Brain pericyte (primary cell): Measurements from ENCODE around the gene RPL32.
A peak's percentile ranks its signal among the peaks of the same experiment; 100 is the strongest.
"Not testable (repeated sequence)": the region's sequence is repeated elsewhere in the genome, so short reads cannot be mapped to it uniquely, and the experiment has no call there.

Source experiments
- DNase-seq: peaks from one replicate; pipeline ENCODE4 v3.0.0-alpha.2; 2012; ENCODE audit warnings: low read depth, low spot score

Gene RPL32

DNA sequence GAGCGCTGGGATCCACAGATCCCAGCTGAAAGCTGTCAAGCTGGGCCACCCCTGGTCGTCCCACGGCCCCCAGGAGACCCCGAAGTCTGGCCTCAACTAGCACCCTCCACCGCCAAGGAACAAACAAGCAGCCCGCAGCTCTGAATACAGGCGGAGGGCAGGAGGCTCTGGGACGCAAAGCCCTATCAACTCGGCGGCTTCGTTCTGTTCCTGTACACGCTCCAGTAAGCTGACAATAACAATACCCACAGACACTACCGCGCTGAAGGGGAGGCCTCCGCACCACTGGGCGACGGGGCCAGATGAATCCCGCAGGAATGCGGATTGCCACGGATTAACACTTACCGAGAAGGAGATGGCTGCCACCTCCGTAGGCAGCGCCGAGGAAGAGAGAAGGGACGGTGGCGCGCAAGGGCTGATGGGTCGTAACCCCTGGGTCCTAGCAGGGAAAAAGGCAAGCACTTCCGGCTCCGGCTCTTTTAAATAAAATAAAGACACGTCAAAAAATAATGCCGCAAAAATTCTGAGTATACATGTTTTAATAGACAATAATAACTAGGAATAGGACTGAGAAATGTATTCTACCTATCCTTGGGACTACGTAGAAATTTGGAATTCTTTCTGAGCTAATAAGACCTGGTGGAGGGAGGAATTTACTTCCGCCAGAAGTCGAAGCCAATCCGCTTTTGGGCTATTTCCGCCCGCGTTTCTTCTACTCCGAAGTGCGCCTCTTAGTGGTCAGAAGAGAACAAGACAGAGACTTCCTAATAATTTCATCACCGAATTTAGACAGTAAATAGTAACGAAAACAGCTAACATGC is at the start of gene RPL32:
Gene RPL32, minus strand, starts transcription at position 417 of the 821 bp plus-strand sequence. CDS start 1,328 bp downstream, outside the sequence.
- peak; percentile 82 for DNase-seq

DNA sequence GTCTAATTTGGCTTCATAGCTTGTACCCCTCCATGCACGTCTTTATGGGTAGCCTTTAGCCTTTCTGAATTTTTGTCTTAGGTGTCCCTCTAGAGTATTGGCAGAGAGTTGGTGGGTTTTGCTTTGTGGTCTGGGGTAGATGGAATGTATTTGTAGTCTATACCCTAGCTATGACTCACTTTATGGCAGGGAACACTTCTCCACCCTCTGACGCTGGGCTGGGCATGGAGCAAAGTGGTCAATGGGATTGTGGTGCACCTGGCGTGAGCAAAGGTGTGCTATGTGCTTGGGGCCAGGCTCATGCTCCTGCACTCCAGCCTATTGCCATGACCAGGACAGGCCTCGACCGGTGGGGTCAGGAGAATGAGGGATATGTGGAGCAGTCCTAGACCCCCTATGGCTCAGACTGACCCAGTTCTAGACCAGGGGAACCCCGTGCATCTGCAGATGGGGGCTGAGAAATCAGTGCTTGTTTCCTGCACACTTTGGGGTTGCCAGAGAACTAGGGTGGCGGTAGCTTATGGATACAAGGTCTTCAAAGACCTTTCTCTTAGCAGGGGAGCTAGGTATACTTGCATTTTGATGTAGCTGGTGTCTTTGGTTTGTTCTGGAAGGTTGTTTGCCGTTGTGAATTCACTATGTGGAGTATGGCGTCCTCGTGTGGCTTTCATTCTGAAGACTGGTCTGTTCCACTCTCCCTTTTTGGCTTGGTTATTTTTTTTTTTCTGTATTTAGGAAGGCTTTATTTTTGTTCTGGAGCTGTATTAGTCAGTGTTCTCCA is 49.4 kb upstream of the RPL32 start:
- DNase-seq = no peak

DNA sequence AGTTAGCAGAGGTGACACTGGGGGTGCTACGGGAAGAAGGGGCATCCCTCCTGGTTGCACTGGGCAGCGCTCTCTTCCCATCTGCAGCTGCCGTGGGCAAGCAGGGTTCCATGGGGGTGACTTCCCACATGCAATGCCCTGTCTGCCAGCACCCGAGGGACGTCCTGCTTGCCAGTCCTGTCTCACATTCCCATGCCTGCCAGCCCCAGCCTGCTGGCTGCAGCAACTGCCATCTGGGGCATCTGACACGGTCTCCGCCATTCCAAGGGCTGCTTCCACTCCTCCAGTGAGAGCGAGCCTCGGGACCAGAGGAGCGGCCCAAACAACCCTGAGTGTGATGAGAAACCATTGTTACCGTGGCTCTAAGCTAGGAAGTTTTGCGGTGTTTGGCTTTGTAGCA is 45.4 kb upstream of the RPL32 start:
- no peak for DNase-seq

DNA sequence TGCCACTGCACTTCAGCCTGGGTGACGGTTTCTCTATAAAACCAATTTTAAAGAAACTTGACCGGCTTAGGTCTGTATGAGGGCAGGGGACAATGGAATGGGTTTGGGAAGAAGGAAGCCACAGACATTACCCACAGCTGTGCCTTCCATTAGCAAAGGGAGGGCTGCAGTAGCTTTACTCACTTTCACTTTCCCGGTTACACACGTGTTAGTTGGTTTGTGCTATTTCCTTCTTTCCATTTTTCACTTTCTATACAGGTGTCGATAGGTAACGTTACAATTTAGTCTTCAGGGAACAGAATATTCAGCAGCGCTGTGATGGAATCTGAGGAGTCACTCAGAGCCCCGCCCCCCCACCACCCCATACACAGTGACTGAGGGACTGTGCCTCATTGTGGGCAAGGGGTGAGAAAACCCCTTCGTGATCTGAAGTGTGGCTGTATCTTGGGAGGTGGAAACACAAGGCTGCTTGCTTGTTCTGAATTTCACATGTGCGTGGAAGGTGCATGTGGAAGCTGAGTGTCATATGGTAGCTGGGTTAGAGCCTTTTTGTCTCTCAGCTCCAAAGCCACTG is 44.8 kb upstream of the RPL32 start:
- no peak for DNase-seq

DNA sequence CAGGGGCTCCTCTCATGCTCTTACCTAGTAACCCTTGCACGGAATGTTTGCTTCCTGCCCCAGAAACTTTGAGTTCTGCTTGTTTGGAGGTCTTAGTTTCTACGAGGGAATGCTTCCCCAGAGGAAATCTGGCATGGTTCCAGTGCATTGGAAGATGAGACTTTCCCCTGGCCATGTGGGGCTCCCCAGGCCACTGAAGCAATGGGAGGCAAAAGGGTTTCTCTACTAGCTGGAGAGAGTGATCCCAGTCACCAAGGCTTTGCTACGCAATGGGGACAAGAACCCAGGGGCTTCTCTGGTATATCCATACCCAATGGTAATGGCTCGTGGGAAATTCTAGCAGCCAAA is 44.2 kb upstream of the RPL32 start:
- DNase-seq = no peak

DNA sequence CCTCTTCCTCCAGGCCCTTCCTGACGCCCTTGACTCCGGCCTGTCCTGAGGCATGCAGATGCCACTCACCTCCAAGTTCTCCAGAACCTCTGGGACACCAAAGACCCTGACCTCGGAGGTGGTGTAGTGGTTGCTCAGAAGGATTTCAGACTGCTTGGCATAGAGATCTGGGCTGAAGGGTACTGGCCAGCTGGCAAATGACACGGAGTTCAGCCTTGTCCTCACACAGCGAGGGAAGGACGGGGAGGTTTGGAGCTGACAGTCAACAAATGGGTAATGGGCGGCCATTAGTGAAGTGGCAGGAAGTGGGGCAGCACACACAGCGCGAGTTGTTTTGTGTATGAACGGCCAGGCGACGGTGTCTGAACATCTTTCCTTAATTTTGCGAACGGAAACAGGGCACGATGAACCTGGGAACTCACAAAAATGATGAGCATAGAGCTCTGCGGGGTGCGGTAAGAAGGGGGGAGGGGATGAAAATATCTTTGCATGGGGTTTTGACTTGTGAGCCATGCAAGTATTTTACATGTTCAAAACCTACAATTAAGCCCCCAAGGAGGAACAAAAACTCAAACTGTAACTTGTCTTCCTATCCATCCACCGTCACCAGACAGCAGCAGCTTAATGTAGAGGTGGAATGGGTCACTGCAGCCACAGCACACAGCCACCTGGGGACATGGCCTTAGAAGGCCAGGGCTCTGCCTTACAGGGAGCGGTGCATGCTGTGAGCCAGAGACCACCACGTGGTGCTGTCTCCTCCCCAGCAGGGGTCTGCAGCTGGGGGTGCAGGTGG is 43.6 kb upstream of the RPL32 start:
- no peak for DNase-seq

DNA sequence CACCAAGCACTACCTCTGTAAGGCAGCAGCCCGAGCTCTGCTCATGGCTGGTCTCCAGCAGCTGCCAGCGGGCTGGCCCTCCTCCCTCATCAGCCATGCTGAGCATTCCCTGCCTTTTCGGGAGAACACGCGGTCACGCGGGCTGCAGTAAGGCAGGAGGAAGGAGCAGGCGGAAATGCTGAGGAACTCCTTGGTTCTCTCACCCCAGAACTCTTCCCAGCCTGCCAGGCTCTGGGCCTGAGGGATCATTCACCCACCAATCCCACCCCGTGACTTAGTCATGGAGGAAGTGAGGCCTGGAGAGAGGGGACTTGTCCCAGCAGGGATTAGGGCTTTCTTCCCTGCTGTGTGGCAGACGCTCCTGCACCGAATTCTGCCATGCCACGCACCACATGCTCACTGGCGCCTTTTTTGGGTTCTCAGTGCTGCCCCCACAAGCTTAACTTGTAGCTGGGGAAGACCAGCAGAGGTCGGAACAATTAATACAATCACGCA is 42.9 kb upstream of the RPL32 start:
- no peak for DNase-seq

DNA sequence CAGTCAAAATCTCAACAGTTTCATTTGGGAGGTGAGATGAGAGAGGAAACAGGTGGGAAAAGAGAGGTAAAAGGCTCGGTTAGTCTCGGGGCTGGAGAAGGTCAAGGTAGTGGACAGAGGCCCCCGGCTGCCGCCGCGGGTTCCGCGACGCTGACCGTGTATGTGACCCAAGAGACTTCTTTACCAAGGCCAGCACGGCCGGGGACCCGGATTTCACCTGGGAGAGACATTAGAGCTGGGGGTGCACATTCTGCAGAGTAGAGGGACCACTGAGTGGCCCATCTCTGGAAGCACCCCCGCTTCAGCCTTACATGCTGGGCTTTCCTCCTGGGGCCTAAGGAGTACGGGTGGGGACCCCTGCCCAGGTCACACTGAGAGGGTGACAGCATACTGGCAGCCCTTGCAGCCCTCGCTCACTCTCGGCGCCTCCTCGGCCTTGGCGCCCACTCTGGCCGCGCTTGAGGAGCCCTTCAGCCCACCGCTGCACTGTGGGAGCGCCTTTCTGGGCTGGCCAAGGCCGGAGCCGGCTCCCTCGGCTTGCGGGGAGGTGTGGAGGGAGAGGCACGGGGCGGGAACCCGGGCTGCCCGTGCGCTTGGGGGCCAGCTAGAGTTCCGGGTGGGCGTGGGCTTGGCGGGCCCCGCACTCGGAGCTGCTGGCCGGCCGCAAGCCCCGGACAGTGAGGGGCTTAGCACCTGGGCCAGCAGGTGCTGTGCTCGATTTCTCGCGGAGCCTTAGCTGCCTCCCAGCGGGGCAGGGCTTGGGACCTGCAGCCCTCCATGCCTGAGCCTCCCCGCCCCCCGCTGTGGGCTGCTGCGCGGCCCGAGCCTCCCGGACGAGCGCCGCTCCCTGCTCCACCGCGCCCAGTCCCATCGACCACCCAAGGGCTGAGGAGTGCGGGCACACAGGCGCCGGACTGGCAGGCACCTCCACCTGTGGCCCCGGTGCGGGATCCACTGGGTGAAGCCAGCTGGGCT is 41.3 kb upstream of the RPL32 start:
- DNase-seq = no peak

DNA sequence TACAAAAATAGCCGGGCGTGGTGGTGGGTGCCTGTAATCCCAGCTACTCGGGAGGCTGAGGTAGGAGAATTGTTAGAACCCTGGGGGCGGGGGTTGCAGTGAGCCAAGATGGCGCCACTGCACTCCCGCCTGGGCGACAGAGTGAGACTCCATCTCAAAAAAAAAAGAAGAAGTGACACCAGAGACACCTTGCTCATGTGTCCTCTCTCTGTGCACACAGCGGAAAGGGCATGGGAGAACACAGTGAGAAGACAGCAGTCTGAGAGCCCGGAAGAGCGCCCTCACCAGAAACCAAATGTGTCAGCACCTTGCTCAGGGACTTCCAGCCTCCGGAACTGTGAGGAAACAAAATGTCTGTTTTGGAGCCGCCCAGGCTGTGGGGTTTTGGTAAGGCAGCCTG is 40.5 kb upstream of the RPL32 start:
- DNase-seq = not testable (repeated sequence)

DNA sequence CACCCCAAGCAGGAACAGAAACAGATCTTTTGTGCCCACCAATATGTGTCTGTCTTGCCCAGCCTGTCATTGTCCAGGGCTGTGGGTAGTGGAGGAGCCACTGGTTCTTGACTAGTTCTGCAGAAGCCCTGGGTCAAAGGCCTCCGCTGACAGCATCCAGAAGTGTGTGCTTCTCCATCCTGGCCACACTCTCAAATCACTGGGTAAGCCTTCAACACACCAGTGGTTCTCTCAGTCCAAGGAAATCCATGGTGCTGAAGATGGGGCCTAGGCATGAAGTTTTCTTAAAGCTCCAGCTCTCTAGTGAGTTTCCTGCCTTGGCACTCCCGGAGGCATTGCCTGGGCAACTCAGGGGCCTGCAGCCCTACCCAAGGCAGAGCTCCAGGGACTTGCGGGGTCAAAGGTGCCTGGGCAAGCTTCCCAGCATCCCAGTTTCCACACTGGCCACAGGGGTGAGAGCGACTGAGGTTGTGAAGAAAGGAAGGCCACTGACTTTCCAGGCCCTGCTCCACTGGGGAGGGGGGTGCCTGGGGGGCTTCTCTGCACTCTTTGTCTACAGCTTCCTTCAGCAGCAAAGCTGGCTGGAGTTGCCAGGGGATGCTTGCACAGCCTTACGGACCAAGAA is 37.9 kb upstream of the RPL32 start:
- no peak for DNase-seq

DNA sequence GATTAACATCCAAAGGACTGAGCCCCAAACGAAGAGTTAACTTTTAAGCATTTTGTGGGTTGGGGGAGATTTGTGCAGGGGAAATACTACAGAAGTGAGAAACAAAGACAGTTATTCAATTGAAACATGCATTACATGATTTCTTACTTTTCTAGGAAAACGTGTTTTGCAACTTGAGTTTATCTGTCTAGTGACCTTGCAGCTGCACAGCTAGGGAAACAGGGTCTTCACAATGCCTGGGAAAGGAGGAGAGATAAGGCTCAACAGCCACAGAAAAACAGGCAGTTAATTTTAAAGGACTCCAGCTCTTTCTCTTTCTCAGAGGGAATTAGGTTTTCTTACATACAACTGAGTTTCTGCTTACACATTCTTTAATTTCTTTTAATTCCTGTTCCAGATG is 37.4 kb upstream of the RPL32 start:
- DNase-seq = not testable (repeated sequence)

DNA sequence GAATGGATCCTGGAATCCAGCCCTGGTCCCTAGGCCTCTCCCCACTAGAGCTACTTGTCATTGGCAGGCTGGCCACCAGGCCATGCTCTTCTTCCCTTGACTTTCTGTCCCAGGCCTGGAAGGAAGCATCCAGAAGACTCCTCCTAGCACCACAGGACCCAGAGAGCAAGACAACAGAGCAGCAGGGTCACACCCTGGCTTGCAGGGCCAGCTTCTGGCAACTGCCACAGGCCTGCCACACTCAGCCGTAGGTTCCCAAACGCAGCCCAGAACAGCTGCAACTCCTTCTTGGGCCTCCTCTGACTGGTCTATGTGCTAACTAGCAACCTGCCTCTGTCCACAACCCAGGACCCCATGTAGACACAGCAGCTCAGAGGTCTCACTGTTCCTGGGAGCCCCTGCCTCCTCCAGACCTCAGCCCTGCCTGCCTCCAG is 36.8 kb upstream of the RPL32 start:
- DNase-seq = no peak

DNA sequence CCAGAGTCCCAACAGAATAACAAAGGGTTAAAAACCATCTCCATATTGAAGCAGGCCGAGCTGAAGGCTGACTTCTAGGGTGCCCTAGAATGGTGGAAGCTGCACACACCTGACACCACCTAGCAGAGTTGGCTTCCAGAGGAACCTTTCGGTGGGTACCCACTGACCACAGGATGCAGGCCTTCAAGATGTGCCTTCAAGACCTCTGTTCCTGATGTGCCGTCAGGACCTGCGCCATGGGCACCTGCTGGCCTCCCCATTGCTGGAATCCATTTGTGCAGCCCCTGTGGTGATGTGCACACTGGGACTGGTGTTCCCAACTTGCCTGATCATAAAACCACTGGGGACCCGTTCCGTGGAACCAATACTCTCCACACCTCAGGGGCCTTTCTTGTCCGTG is 35.7 kb upstream of the RPL32 start:
- DNase-seq = no peak

DNA sequence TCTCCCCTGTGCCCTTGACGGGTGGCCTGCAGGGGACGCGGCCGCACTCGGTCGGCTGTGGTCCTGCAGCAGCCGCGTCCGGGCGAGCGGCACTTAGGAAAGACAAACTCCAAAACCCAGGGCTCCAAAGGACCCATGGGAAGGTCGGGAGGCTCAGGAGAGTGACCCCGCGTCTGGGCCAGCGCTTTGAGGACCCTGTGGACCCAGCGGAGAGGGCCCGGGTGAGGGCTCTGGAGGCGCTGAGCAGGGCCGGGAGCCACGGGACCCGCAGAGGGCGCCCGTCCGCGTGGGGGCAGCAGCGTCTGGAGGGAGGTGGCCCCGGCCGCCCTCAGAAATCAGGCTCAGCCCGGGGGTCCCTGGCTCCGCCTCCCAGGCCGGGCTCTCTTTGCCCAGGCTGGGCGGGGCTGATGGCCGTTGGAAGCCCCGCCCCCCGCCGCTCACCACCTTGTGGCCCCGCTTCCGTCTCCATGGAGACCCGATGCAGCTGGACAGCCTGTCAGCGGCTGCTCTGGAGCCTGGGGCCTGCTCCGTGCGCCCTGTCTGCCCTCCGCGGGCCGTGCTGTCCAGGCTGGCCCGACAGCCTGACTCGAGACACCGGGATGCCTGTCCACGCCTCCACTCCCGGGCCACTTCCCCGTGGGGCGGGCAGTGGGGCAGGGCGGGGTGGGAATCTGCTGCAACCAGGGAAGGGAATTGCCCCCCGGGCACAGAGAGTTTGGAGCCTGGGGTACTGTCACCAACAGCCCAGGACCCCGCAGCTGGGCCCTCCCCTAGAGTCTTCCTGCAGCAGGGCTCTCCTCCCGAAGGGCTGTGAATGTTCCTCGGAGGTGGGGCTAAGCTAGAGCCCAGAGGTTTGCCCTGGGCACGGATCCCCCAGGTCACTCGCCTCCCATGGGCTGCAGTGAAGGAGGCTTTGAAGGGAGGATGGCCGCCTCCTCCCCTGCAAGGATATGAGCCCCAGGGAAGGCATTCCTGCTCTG is 34.8 kb upstream of the RPL32 start:
- no peak for DNase-seq

DNA sequence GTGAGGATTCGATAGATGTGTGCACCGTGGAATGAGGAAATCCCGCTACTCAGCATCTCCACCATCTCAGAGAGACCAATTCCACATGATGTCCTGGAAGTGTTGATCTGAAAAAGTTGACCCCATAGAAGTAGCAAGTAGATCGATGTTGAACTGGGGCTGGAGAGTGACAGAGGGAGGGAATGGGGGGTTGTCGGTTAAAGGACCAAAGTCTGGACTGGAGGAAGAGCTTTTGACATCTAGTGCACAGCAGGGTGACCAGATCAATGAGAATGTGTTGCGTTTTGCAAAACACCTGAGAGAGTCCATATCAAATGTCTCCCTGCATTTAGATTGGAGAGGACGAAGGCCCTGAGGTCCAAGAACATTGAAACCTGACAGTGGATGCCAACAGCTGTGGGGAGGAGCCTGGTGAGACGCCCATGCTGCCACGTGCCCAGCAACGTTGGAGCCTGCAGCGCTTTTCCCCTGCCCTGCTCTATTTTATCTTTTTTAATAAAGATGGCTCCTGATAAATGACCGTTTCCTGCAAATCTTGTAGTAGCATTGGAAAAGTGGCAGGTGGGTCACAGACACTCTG is 30.1 kb upstream of the RPL32 start:
- DNase-seq = no peak

DNA sequence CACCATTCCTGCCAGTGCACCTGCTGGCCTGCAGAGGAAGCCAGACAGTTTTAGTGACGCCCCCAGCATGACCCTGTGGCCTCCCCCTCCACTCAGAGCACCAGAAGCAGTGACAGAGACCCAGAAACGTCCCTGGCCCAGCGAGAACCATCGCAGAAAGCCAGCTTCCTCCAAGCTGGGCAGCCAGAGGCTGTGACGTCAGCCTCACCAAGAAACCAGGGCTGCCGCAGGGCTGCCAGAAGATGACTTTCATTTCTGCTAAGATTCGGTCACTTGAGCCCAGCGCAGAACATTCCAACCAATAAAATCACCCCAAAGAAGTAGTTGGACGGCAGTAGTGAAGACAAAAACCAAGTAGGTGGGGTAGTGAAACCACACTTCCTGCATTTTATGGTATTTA is 29.6 kb upstream of the RPL32 start:
- no peak for DNase-seq

DNA sequence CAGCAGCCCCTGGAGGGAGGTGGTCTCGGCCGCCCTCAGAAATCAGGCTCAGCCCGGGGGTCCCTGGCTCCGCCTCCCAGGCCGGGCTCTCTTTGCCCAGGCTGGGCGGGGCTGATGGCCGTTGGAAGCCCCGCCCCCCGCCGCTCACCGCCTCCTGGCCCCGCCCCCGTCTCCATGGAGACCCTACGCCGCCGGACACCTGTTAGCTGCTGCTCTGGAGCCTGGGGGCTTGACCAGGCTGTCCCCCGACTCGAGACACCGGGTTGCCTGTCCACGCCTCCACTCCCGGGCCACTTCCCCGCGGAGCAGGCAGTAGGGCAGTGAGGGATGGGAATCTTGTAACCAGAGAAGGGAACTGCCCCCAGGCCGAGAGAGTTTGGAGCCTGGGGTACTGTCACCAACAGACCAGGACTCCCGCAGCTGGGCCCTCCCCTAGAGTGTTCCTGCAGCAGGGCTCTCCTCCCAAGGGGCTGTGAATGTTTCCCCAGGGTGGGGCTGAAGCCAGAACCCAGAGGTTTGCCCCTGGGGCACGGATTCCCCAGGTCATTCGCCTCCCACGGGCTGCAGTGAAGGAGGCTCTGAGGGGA is 27.8 kb upstream of the RPL32 start:
- DNase-seq = no peak
